GM18858 (cell line): ENCODE measurements around the gene CIITA.
"Not testable (repeated sequence)": the region's sequence is repeated elsewhere in the genome, so short reads cannot be mapped to it uniquely, and the experiment has no call there.

Experiments
- ATAC-seq: cut with Tn5 transposase; IDR thresholded peaks from one replicate; pipeline ENCODE4 v1.9.1; 2021; ENCODE audit not compliant: unreplicated experiment

Gene CIITA

DNA sequence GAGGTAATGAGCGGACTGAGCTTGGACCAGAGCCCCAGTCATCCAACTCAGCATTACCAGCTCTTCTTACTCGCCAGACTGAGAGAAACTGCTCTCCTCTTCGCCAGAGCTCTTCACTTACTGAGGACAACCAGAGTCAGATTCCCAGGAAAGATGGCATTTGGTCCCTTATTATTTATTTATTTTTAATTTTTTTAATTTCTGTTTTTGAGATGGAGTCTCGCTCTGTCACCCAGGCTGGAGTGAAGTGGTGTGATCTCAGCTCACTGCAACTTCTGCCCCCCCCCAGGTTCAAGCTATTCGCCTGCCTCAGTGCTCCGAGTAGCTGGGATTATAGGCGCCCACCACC lies 42.0 kb downstream of the CIITA start:
- no peak for ATAC-seq

DNA sequence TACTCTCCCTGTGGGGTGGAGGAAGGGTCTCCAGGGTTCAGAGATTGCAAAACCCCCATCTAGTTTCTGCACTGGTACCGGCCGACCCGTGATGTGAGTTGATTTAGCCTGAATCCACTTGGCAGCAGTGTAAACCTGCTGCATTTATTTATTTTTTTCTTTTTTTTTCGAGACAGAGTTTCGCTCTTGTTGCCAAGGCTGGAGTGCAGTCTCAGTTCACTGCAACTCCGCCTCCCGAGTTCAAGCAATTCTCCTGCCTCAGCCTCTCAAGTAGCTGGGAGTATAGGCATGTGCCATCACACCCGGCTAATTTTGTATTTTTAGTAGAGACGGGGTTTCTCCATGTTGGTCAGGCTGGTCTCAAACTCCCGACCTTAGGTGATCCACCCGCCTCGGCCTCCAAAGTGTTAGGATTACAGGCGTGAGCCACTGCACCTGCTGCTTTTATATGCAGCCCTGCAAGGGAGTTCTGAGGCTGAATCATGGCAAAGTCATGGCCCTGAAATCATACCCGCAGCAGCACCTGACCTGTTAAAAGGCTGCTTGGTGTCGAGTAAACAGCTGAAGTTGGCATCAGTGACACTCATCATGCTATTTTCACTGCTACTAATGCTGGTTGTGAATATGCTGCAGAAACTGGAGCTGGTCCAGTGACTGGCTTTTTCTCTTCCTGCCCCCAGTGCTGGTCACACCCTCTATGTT lies 43.9 kb downstream of the CIITA start:
- no peak for ATAC-seq

DNA sequence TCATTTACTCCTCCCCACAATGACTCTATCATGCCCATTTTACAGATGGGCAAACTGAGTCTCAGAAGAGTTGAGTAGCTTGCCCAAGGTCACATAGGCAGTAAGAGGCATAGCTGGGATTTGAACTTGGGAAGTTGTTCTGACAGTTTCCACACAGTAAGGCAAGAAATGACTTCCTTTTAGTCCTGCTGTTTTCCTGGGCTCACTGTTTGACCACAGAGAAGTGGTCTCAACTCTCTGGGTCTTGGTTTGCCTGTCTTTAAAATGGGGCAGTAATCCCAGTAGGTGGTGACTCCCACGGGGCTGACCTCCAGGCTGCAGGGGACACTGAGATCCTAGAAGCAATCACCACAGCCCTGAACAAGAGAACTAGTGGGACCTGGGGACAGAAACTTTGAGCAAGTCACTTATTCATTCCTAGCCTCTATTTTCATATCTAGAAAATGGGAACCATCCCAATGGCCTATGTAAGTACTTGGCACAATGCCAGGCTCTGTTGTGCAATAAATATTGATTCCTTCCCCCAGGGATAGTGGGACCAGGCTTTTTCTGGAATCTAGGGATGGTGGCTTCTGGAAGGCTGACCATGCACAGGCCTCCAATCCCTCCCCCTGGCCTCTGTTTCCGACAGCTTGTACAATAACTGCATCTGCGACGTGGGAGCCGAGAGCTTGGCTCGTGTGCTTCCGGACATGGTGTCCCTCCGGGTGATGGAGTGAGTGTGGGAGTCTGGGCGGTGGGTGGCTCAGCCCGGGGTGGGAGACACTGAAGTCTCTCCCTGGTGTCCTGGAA lies 44.7 kb downstream of the CIITA start:
- ATAC-seq: no peak

DNA sequence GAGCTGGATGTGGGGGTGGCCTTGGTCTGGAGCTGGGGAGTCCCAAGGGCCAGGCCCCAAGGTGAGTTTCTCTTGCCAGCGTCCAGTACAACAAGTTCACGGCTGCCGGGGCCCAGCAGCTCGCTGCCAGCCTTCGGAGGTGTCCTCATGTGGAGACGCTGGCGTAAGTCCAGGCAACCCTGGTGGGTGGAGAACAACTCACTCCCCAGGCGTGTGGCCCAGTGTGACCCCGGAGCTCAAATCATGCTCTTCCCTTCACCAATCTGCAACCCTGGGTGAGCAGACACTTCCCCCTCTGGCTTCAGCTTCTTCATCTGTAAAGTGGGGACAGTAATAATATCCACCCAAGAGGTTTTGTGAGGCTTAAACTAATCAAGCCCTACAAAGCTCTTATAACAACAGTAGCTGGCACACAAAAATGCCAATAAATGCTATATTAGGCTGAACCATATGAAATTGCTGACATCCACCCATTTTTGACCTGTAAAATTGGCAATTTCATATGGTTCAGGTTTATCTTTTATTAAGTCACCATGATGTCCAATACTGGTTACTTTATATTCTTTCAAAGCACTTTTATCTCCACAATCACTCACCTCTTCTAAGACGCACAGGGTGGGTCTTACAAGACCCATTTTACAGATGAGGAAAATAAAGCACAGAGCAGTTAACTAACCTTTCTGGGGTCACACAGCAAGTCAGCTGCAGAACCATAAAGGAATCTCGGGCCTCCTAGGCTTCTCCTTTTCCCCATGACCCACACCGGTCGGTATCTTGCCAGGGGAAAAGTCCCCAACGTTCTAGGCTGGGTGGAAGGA lies 45.5 kb downstream of the CIITA start:
- no peak for ATAC-seq

DNA sequence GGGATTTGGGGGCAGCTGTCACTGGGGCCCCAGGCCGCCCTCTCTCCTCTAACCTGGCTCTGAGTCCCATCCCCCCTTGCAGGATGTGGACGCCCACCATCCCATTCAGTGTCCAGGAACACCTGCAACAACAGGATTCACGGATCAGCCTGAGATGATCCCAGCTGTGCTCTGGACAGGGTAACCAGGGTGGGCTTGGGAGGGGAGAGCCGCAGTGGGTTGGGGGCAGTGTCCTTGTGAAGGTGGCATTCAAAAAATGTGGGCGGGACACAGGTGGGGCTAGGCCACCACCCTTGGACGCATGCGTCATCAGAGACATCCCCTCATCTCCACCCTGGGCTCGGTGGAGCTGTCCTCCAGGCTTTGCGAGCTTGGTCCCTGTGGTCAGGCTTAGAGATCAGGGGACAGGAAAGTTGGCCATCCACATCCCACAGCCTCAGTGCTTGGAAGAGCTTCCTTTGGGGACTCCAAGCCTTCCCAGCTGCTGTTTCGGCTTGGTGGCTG lies 46.2 kb downstream of the CIITA start:
- ATAC-seq: no peak

DNA sequence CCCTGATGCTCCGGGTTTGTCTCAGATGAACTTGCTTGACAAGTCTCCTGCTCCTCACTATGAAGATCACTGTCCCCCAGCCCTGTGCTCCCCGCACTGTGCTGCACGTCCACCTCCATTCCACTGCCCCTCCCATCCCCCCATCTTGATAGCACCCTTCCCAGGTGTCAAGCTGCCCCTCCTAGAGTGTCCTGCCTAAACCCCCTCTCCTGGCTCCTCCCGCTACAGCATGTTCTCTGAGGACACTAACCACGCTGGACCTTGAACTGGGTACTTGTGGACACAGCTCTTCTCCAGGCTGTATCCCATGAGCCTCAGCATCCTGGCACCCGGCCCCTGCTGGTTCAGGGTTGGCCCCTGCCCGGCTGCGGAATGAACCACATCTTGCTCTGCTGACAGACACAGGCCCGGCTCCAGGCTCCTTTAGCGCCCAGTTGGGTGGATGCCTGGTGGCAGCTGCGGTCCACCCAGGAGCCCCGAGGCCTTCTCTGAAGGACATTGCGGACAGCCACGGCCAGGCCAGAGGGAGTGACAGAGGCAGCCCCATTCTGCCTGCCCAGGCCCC lies 46.7 kb downstream of the CIITA start:
- no peak for ATAC-seq

DNA sequence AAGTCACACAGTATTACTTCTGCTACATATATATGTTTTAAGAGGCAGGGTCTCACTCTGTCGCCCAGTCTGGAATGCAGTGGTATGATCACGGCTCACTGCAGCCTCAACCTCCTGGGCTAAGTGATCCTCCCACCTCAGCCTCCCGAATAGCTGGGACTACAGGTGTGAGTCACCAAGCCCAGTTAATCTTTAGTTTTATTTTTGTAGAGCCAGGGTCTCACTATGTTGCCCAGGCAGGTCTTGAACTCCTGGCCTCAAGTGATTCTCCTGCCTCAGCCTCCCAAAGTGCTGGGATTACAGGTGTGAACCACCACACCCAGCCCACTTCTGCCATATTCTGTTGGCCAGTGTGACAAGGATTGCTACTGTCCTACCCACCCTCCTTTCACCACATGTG lies 48.3 kb downstream of the CIITA start:
- not testable (repeated sequence) for ATAC-seq

DNA sequence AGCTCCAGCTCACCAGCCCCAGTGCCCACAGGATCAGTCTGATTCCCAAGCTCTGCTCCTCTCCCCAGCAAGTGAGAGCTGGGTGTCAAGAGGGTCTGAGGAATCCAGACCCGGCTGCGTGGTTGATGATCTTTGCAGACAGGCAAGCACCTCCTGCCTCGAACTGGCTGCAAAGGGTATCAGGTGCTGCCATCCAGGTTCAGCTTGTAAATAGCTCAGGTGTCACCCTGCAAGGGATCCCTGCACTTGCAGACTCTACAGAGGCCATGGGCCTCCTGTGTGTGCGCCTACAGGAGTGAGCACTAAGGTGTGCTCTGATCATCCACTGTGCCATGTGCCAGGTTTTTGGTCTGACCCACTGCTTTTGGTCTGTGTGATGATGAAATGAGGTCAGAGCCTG lies 49.1 kb downstream of the CIITA start:
- ATAC-seq: no peak

DNA sequence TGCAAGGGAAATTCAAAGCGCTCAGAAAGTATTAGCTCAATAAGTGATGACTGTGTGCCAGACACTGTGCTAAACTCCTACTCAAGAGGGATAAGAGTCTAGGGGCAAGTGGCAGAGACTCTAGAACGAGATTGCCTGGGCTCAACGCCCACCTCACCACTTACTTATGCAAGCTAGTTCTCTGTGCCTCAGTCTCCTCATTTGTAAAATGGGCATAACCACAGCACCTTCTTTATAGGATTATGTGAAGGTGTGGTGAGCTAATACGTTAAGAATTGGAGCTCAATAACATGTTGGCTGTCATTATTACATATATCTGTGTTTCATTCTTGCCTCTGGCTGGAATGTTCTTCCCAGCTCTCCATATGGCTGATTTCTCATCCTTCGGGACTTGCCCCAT lies 49.9 kb downstream of the CIITA start:
- no peak for ATAC-seq

DNA sequence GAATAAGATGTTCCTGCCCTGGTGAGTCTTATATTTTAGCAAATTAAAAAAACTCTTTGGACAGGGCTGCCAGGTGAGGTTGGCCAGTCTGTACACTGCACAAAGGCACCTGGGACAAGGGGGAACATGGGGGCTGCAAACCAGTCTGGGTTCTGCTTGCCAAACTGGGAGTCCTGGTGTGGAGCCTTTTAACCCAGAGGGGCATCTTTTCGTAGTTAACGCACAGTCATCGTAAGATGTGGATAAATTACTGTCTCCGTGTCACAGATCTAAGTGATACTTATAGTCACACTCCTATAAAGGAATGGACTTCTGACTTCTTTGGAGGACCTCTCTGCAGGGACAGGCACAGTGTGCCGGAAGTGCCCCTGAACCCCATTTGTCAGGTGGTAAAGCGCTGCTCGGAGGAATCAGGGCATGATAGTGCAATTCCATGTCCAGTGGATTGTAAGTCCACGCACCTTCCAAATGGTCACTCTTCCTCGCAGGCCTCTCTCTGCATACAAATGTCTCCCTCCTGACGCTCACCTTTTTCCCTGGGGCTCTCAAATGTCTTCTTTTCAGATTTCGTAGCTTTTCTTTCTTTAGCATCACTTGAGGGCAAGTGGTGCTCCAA lies 50.6 kb downstream of the CIITA start:
- no peak for ATAC-seq

DNA sequence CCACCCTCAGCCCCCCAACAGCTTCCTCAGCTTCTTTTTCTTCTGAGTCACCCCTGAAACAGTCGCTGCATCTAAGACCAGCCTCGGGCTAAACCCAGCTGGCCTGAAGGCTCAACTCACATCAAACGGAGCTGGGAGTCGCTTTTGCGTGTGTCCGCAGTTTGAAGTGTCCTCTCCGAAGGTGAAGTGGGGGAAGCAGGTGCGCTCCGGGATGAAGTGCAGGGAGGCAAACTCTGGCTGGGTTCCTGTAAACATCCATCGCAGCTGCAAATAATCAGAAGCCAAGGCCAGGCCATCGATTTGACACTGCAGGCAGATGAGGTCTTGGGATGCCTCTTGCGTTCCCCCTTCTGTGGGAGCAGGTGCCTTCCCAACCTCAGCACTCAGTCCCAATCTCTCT lies 52.1 kb downstream of the CIITA start:
- not testable (repeated sequence) for ATAC-seq

DNA sequence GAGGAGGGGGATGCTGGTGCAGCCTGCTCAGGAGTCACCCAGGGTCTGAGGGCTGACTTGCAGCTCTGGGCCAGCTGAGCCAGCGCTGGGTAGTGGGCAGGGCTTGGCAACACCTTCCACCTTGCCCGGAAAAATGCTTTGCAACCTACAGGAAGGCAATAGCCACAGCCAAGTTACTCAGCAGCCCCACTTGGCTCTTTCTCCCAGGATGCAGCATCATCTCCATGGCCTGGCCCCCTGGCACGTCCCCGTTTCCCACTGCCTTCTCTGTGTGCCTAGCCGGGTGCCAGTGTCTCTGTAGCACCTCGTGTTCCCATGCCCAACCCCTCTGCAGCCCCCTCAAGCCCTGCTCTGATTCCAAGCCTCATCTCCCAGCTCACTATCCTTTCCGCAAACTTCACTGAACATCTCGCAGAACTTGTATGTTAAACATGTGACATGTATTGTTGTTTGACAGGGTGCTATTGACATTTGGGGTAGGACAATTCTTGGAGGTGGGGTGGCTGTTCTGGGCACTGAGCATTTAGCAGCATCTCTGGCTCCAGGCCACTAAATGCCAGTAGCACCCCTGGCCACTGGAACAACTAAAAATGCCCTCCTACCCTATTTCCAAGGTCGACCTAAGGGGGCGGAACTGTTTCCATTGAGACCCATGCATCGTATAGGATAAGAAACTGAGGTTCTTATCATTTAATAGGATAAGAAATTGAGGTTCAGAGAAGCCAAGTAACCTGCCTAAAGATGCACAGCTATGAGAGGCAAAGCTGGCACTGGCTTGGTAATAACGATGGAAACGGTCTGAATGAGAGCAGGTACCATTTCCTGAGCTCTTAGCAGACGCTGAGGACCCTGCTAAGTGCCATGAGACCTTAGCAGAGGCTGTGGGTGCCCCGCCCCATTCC lies 53.1 kb downstream of the CIITA start:
- no peak for ATAC-seq

DNA sequence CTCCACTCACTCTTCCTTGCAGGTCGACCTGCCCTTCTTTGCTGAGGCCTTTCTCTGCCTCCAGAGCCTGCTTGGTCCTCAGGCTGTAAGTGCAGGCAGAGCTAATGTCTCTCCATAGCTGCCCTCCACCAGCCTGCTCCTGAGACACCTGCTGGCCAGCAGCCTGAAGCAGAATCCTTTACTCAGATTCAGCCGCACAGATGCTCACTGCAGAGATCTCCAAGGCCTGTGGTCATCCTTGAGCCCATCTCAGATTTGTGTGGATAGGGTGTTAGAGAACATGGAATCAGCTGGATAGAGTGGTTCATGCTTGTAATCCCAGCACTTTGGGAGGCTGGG lies 53.7 kb downstream of the CIITA start:
- no peak for ATAC-seq

DNA sequence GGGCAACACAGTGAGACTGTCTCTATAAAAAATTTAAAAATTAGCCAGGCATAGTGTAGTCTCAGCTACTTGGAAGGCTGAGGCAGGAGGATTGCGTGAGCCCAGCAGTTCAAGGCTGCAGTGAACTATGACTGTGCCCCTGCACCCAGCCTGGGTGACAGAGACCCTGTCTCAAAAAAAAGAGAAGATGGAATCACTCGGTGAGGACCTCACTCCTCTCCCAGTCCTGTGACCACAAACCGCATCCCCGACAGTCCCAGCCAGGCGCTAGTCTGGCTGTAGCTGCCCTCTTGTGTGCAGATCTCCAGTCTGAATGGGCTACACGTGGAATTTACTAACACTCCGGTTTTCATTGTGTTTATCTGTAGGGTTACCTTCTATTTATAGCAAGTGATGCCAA lies 54.1 kb downstream of the CIITA start:
- no peak for ATAC-seq

DNA sequence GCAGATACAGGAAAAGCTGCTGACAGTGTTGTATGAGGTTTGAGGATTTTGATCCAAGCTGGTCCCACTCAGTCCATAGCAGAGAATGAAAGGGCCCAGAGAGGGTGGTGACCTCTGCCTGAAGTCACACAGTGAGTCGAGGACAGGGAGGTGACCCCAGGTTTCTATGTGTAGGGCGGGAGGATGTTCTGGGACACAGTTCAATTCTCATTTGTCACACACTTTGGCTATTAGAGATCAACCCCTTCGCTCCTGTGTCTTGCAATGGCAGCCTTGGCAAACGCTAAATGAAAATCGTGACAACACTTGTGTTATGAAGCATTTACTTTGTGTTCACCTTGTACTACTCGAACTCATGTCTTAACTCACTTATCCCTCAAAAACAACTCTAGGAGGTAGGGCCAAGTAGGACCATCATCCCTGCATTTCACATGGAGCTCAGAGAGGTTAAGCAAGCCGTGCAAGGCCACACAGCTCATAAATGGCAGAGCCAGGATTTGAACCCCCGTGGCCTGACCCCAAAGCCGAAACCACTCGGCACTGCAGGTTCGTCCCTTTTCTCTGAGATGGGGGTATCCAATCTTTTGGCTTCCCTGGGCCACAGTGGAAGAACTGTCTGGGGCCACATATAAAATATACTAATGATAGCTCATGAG lies 55.1 kb downstream of the CIITA start:
- ATAC-seq: no peak

DNA sequence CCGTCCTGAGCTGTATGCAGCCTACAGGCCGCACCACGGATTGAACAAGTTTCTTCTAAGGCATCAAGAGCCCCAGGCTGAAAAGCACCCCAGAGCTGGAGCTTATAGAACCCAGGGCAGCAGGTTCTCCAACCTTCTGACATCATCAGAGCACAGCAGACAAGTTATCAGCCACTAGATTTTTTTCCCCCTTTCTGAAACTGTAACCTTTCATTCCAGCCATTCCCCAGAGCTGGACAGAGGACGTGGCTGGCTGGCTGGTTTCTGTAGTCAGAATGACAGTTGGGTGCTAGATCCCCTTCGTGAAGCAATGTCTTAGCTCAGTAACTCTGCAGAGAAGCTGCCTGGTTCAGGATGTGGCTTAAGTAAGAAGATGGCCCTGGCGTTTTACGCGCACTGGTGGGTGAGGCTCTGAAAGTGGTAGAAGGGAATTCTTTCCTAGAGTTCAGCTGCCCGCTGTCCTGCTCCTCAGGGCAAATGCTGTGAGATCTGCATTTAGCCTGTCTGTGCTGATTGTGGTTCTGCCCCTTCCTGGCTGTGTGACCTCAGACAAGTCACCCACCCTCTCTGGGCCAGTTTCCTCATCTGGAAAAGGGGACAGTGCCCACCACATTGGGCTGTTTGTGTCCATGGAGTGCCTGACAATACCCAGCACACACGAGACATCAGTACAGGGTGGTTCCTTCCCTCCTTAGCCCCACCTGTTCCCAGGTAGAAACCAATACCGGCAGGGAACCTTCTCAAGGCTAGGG lies 56.1 kb downstream of the CIITA start:
- no peak for ATAC-seq

DNA sequence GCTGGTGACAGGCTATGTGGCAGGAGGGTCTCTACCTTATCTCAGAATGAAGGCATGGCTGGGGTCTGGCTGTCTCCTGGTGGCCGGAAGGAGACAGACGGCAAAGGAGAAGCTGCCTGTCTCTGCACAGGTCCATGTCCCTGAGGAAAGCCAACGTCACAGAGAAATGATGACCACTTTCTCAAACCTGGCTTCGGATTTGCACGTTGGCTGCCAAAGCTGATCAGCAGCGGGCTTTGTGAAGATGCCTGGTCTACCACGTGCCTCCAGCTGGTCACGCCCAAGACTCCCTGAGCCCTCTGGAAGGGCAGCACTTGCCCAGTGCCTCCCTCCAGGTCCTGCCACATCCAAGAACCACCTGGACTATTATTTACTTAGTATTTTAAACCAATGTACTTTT lies 56.9 kb downstream of the CIITA start:
- no peak for ATAC-seq

DNA sequence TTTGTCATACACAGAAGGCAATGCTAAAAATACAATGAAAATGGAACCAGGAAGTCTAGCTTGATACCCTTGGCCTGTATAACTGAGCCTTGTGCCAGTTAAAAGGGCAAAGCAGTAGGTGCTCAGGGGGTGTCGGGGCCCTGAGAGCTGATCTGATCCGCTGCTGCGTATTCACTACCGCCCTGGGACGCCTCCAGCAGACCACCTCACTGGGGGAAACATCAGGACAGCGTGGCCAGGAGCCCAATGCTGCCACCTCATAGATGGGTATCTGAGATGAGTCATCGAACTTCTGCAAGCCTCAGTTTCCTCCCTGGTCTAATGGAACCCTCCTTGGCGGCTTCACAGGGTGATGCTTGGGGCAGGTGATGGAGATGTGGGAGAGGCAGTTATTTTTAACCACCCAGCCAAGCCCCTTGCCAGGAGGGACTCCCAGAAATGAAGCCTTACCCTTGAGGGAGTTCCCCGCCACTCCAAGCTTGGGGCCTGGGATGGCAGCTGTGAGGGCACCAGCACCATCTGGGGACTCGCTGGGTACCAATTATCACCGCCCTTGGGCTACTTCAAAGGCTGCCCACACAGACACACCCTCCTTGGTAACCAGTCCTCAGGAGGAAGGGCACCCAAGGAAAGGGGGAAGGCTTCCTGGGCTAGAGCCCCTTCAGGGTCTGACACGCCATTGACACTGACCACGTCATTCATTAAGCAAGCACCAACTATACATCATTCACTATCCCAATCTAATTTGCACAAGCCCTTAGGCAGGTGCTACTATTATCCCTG lies 57.5 kb downstream of the CIITA start:
- no peak for ATAC-seq
